GM19099 (cell line): Measurements from ENCODE around the gene B3GALT5.

Source experiments
- POLR2A ChIP-seq: IDR thresholded peaks from 3 replicates; pipeline ENCODE4 v1.6.1; 2011; ENCODE audit warnings: low read depth; ENCODE audit not compliant: insufficient read length; ENCODE audit errors: extremely low read depth

The B3GALT5 gene

GRCh38 chr21:39720126-39720778, 107.5 kb downstream of the B3GALT5 start:
- no peak for TF ChIP-seq POLR2A

GRCh38 chr21:39721885-39722284, 109.1 kb downstream of the B3GALT5 start:
- no peak for TF ChIP-seq POLR2A
